Panc1 (cell line): Measurements from ENCODE around the gene CATSPER4.

Experiments
- CTCF ChIP-seq: fragments of 450-650 bp; IDR thresholded peaks from 2 replicates; pipeline ENCODE4 v1.5.1; 2017; ENCODE audit warnings: mild to moderate bottlenecking
- POLR2AphosphoS5 ChIP-seq: IDR thresholded peaks from 2 replicates; pipeline ENCODE4 v1.6.1; 2012; ENCODE audit warnings: mild to moderate bottlenecking, low read depth, low read length, moderate library complexity

GRCh38 chr1:26164036-26164860, 26.2 kb upstream of the CATSPER4 start:
- TF ChIP-seq CTCF (peak; percentile 97), POLR2AphosphoS5 (no peak)
